ENCODE data around the gene WDR46. TPM values are rescaled to one million over a fixed set of nuclear protein-coding genes. Genes with fewer than 3 reads are reported as not detected.
A peak's percentile ranks its signal among the peaks of the same experiment; 100 is the strongest.

WDR46 gene
- total and polyA plus RNA-seq, 10 of the 15 experiments (the other 5 are each of a cell fraction or from before 2014, with no cell fraction given) = 10.1 to 147 (median 86.0) TPM

- ChIA-PET RAD21 (ENCODE audit: unreplicated experiment) (no interaction called here), CTCF (no interaction called here), POLR2A (no interaction called here), SMC1A (ENCODE audit: uncharacterized antibody, unreplicated experiment) (interaction anchor here (1.0 to 1.2 kb wide), 2 partner anchors 9 to 76 kb away, joined by 3 to 4 read pairs; no protein-coding TSS in a partner anchor)
- Histone ChIP-seq H2AFZ (ENCODE audit: control insufficient read depth, low read depth, low read length) (peak overlapping the region; percentile 61), H3K4me2 (ENCODE audit: control insufficient read depth, insufficient read depth) (peak overlapping the region; percentile 67), H3K9ac (ENCODE audit: control insufficient read depth, insufficient read depth, low read length) (peak overlapping the region; percentile 97), H3K4me1 (ENCODE audit: control insufficient read depth, insufficient read depth, low read length) (peaks cover 25% of the 10 kb centered on the region), H3K4me3 (peak overlapping the region; percentile 99), H3K79me2 (ENCODE audit: control insufficient read depth, insufficient read depth, low read length) (peaks cover 56% of the 10 kb centered on the region), H3K27me3 (replicated peaks in 1 of 2; ENCODE audit: control insufficient read depth in 2 of 2, insufficient read depth in 2 of 2, low read length in 1 of 2) (no peaks in the 10 kb centered on the region), H4K20me1 (ENCODE audit: control insufficient read depth, insufficient read depth) (no peaks in the 10 kb centered on the region), H3K36me3 (ENCODE audit: control insufficient read depth in 2 of 2, insufficient read depth in 2 of 2, low read length in 1 of 2) (peaks cover 5 to 6% of the 10 kb centered on the region in 2 experiments; a peak in 3 of 4 replicates), H3K9me3 (replicated peaks; ENCODE audit: control insufficient read depth, insufficient read depth, low read length) (no peaks in the 10 kb centered on the region), H3K27ac (ENCODE audit: control insufficient read depth, insufficient read depth) (peak overlapping the region; percentile 96)
- no TSS peak for BruUV-seq (replicated peaks)
- intact Hi-C loops (cut with micrococcal nuclease; ENCODE audit: unreplicated experiment) (loop anchor here (1.0 kb wide), 2 partner anchors 15 to 37 kb away; partner anchors contain the start of gene B3GALT4), in situ Hi-C loops (cut with MboI) (no loop called here)
- ATAC-seq = peak; percentile 63
- DNase-seq (ENCODE audit: low read depth, low spot score) = no peak
- peak; percentile 23 for FAIRE-seq
- WGBS (ENCODE audit: insufficient coverage, insufficient replicate concordance, low lambda C conversion rate, missing lambda C conversion rate) = 0% methylated on average over 10 of the region's 10 CpGs
- TF ChIP-seq NFXL1 (IDR thresholded peaks at IDR 0.05; ENCODE audit: borderline replicate concordance) = no peak
- TF ChIP-seq ESRRA (IDR thresholded peaks at IDR 0.05; ENCODE audit: low read length) = no peak
- TF ChIP-seq RELA (IDR thresholded peaks at IDR 0.05; ENCODE audit: borderline replicate concordance, partially characterized antibody) = peak; percentile 57
- TF ChIP-seq POU2F2 (IDR thresholded peaks at IDR 0.05; ENCODE audit: borderline replicate concordance, low read depth, low read length) = peak; percentile 17; the same call in 1 of the 3 replicates
- no peak for TF ChIP-seq CTCF (IDR thresholded peaks at IDR 0.05 in 2 of 3, conservative IDR thresholded peaks at IDR 0.05 in 1 of 3; ENCODE audit: control insufficient read depth in 2 of 3, extremely low read depth in 1 of 3, insufficient read depth in 1 of 3, low read depth in 3 of 3, low read length in 3 of 3)
- TF ChIP-seq CHD2 (IDR thresholded peaks at IDR 0.05; ENCODE audit: borderline replicate concordance, low read depth, low read length) = no peak
- TF ChIP-seq WRNIP1 (IDR thresholded peaks at IDR 0.05; ENCODE audit: borderline replicate concordance, low read depth, low read length) = 0 out of 2 replicates have a peak, but pooled peaks have one; percentile 43
- no peak for TF ChIP-seq PKNOX1 (IDR thresholded peaks at IDR 0.05)
- TF ChIP-seq SIN3A (IDR thresholded peaks at IDR 0.05; ENCODE audit: low read depth, low read length) = no peak
- TF ChIP-seq NR2F1 (conservative IDR thresholded peaks at IDR 0.05) = peak; percentile 87
- peak; percentile 18; the same call in 1 of the 2 replicates for TF ChIP-seq EED (IDR thresholded peaks at IDR 0.05; ENCODE audit: low read depth)
- peak; percentile 11 to 52; a peak in 1 of 4 replicates for TF ChIP-seq IKZF2 (IDR thresholded peaks at IDR 0.05)
- 0 out of 2 replicates have a peak, but pooled peaks have one; percentile 18 for TF ChIP-seq IKZF1 (conservative IDR thresholded peaks at IDR 0.05)
- peak; percentile 41; the same call in 1 of the 2 replicates for TF ChIP-seq POLR2AphosphoS2 (IDR thresholded peaks at IDR 0.05; ENCODE audit: low read depth, low read length)
- TF ChIP-seq HDGF (IDR thresholded peaks at IDR 0.05) = no peak
- peak; percentile 67; the same call in 1 of the 2 replicates for TF ChIP-seq MXI1 (IDR thresholded peaks at IDR 0.05; ENCODE audit: low read depth, low read length)
- TF ChIP-seq GATAD2B (conservative IDR thresholded peaks at IDR 0.05; ENCODE audit: low read depth) = 0 out of 2 replicates have a peak, but pooled peaks have one; percentile 28
- no peak for TF ChIP-seq FOS (IDR thresholded peaks at IDR 0.05; ENCODE audit: borderline replicate concordance, extremely low read depth, insufficient read length)
- no peak for TF ChIP-seq SUPT20H (IDR thresholded peaks at IDR 0.05; ENCODE audit: borderline replicate concordance, control insufficient read depth, low read depth, low read length)
- TF ChIP-seq CBX3 (IDR thresholded peaks at IDR 0.05; ENCODE audit: borderline replicate concordance, low read depth) = no peak
- peak; percentile 67 for TF ChIP-seq NR2C2 (IDR thresholded peaks at IDR 0.05; ENCODE audit: borderline replicate concordance, control insufficient read depth, insufficient read length, low read depth)
- 0 out of 2 replicates have a peak, but pooled peaks have one; percentile 16 for TF ChIP-seq MEF2A (IDR thresholded peaks at IDR 0.05; ENCODE audit: insufficient read depth, low read depth, low read length)
Observed at GRCh38 chr6:33314515-33314942, 25.5 kb upstream of the WDR46 start.

All from GM12878 (cell line).